ENCODE data around the gene ZDHHC7.

ZDHHC7 gene

GRCh38 chr16:84964386-84965128 lies 46.8 kb downstream of the ZDHHC7 start:
- no peak for TF ChIP-seq CTCF (IDR thresholded peaks at IDR 0.05; ENCODE audit: low read depth, low read length)
- H3K4me3 ChIP-seq (replicated peaks in 1 of 2; ENCODE audit: low read depth in 2 of 2, low read length in 2 of 2) = no peak overlapping the region
- DNase-seq (ENCODE audit: low read depth in 2 of 2) = no peak

GRCh38 chr16:84963066-84963465 lies 48.3 kb downstream of the ZDHHC7 start:
- no peak overlapping the region for H3K4me3 ChIP-seq (replicated peaks in 1 of 2; ENCODE audit: low read depth in 2 of 2, low read length in 2 of 2)
- no peak for DNase-seq (ENCODE audit: low read depth in 2 of 2)
- TF ChIP-seq CTCF (IDR thresholded peaks at IDR 0.05; ENCODE audit: low read depth, low read length) = no peak

- no peak for DNase-seq (ENCODE audit: low read depth in 2 of 2)
- TF ChIP-seq CTCF (IDR thresholded peaks at IDR 0.05; ENCODE audit: low read depth, low read length) = no peak
Measured at GRCh38 chr16:84960942-84961341, 50.4 kb downstream of the ZDHHC7 start.

GRCh38 chr16:84959784-84960417 lies 51.4 kb downstream of the ZDHHC7 start:
- H3K4me3 ChIP-seq (replicated peaks in 1 of 2; ENCODE audit: low read depth in 2 of 2, low read length in 2 of 2) = no peak overlapping the region
- no peak for TF ChIP-seq CTCF (IDR thresholded peaks at IDR 0.05; ENCODE audit: low read depth, low read length)
- no peak for DNase-seq (ENCODE audit: low read depth in 2 of 2)

More at GRCh38 chr16:84960942-84961341, 50.4 kb downstream of the ZDHHC7 start:
- no peak overlapping the region for H3K4me3 ChIP-seq (replicated peaks in 1 of 2; ENCODE audit: low read depth in 2 of 2, low read length in 2 of 2)

GRCh38 chr16:84959045-84959576 lies 52.2 kb downstream of the ZDHHC7 start:
- DNase-seq (ENCODE audit: low read depth in 2 of 2) = no peak
- H3K4me3 ChIP-seq (replicated peaks in 1 of 2; ENCODE audit: low read depth in 2 of 2, low read length in 2 of 2) = no peak overlapping the region
- TF ChIP-seq CTCF (IDR thresholded peaks at IDR 0.05; ENCODE audit: low read depth, low read length) = peak; percentile 31

- TF ChIP-seq CTCF (IDR thresholded peaks at IDR 0.05; ENCODE audit: low read depth, low read length) = no peak
- no peak for DNase-seq (ENCODE audit: low read depth in 2 of 2)
- H3K4me3 ChIP-seq (replicated peaks in 1 of 2; ENCODE audit: low read depth in 2 of 2, low read length in 2 of 2) = no peak overlapping the region
Measured at GRCh38 chr16:84957792-84958191, 53.5 kb downstream of the ZDHHC7 start.

Measured in cardiac fibroblast (primary cell).